ENCODE results near the gene HIPK3.

GRCh38 chr11:33266393-33267215 lies 9.4 kb downstream of the HIPK3 start:
- TF ChIP-seq CTCF (IDR thresholded peaks at IDR 0.05 in 4 of 5, conservative IDR thresholded peaks at IDR 0.05 in 1 of 5) (no peak), POLR2A (IDR thresholded peaks at IDR 0.05) (no peak)

Measured in gastrocnemius medialis (tissue), 4 donors.